Fibroblast of upper back skin (primary cell): ENCODE results near the gene GDPD4.

Experiments used
- DNase-seq: peaks from one replicate; pipeline ENCODE4 v3.0.0-alpha.2; 2013

The GDPD4 gene

DNA sequence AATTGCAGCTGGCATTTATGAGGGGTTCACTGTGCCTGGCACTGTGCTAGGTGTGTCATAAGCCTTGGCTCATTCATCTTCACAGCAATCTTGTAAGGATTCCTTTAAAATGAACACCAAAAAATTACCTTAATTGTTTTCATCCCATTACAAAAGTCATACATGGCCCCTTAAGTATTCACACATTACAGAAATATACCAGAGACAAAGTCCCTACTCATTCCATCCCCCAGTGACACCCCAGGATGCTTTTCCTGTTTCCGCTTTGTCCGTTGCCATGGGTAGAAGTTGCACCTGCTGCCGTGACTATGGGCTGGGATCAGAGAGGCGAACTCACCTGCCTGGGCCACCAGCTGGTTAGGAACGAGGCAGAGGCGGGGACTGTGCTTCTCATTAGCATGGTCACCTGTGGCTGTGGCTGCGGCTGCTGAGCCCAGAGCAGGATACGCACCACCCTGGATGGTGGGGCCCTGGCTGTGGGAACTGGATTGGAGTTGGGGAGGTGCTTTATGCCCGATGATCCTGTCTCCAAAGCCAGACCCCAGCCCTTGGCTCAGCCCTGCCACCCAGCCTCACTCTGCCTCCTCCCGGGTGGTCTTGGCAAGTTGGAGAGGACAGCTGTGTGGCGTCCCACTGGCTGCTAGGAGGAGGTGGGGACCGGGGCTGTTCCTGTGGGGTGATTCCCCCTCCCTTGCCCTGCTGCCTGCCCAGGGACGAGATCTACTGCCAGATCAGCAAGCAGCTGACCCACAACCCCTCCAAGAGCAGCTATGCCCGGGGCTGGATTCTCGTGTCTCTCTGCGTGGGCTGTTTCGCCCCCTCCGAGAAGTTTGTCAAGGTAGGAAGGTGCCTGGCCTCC lies 112.6 kb downstream of the GDPD4 start:
- DNase-seq = no peak

DNA sequence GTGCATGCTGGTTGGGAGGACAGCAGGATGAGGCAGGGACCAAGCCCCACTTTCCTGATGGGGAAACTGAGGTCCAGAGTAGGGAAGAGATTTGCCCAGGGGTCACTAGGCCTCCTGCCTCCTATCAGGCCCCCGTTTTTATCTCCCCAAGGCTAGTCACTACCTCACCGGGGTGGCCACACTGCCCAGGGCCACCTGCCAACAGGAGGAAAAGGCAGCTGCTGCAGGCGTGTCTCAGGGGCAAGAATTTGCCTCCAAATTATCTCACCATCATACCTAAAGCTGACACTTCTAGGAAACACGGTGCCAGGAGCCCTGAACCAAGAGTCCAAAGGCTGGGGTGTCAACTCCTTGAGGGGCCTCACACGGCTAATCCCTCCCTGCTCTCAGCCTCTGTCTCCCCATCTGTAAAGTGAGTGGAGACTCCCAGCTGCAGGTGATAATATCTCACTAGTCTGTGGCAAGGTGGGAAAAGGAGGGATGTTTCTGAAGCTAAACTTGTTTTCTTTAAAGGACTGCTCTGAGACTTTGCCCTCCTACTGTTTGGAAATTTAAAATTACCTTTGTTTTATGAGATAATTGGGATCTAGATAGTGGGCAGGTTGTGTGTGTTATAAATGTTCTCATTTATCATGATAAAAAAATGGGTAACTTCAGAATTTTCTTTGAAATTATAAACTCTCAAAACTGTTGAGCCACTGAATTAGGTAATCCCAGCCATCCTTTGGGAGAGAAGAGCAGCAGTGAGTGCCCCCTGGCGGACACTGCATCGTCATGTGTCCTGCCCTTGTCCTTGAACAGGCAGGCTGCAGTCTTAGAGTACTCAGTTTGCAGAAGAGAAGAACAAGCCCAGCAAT lies 113.5 kb downstream of the GDPD4 start:
- DNase-seq = peak; percentile 68

DNA sequence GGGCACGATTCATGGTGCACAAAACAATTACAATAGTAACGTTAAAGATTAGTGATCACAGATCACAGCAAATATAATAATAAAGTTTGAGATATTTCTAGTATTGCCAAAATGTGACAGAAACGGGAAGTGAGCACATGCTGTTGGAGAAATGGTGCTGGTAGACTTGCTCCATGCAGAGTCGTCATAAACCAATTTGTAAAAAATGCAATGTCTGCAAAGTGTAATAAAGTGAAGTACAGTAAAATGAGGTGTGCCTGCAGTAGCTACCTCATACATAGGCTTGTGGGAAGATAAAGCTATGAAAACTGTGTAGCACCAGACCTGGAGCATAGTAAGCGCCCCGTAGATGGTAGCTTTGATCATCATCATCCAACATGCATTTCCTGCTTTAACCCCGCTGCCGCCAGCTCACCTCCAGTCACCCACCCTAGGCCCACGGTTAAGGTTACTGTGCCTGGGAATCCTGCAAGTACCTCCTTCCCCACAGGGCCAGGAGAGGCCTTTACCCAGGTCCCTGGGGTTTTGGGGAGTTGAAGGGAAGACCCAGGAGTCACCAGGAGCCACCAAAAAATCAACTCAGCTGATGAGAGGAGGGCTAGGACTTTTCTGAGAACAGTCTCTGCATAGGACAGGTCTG lies 114.3 kb downstream of the GDPD4 start:
- DNase-seq = no peak

DNA sequence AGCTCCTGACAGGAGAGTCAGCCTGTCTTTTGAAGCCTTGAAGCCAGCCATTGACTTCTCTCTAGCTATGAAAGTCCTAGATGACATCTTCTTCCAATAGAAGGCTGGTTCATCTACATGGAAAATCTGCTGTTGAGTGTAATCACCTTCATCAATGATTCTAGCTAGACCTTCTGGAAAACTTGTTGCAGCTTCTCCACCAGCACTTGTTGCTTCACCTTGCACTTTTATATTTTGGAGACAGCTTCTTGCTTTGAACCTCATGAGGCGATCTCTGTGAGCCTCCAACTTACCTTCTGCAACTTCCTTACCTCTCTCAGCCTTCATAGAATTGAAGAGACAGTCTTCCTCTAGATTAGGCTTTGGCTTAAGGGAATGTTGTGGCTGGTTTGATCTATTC lies 115.2 kb downstream of the GDPD4 start:
- no peak for DNase-seq

DNA sequence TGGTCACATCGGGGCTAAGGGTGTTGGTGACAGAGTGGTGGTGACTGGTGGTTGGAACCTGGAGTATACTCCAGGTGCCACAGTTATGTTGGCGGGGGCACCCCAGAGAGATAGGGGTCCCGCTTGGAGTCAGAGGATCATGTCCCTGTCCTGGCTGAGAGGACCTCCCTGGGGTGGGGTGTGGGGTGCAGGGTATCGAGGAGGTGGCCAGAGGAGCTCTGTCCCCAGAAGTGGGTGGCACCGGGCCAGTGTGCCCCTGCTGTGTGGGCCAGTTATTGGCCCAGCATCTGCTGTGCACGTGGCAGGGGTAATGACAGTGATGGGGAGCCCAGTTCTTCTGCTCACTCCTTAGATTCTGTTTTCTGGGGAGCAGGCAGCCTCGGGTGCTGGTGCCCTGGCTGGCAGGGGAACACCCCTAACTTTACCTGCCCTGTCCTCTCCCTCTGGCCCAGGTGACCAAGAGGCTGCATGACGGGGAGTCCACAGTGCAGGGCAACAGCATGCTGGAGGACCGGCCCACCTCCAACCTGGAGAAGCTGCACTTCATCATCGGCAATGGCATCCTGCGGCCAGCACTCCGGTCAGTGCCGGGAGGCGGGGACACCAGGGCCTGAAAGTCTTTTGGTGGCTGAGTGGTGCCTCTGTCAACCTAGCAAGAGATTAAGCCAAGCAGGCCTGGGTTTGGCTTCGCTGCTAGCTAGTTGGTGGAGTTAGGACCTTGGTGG lies 117.2 kb downstream of the GDPD4 start:
- no peak for DNase-seq

DNA sequence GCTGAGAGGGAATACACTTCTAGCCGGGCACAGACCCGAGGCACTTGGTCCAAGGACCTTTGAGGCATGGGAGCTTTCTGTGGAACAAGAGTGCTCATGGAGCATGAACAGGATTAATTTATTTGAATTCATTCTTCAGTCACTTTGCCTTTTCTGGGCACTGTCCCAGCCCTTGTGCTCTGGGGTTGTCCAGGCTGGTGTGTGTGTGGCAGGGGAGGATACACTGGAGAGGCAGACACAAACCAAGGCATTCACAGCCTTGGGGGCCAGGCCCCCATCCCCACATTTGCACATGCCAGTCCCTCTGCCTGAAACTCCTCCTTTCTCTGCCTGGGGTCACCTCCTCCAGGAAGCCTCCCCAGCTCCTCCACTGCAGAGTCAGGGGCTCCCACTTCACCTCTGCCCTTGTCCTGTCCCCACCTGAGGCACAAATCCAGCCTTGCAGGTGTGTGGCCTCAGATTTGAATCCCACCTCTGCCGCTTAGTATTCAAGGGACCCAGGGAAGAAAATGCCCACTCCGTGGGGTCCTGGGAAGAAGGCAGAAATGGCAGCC lies 118.0 kb downstream of the GDPD4 start:
- no peak for DNase-seq

DNA sequence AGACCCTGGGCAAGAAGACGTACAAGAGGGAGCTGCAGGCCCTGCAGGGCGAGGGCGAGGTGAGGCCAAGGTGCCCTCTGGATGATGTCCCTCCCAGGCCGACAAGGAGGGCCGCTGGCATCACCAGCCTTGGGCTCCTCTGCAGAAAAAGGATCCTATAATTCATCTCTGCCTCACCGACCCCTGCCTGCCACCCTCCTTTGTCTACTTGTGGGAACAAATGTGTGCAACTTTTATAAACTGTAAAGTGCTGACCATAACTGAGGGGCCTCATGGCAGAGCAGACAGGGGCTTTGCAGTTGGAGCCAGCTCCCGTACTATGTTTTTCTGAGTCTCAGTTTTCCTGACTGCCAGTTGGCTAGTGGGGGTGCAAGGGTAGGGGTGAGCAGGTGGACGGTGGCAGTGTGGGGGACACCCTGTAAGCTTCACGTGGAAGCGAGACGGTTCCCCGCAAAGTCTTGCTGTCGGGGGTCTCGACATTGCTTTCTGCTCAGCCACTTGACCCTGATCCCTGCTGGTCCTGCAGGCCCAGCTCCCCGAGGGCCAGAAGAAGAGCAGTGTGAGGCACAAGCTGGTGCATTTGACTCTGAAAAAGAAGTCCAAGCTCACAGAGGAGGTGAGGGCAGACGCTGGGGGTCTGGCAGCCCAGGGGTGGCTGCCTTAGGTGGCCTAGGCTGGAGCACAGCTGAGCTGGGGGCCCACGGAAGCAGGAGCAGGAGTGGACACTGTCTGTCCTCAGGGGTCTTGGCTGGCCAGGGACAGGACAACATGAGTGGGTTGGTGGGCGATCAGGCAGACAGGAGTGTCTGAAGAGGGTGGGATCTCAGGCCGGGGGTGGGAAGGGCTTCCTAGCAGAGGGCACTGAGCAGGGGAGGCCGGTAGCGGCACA lies 118.7 kb downstream of the GDPD4 start:
- no peak for DNase-seq

DNA sequence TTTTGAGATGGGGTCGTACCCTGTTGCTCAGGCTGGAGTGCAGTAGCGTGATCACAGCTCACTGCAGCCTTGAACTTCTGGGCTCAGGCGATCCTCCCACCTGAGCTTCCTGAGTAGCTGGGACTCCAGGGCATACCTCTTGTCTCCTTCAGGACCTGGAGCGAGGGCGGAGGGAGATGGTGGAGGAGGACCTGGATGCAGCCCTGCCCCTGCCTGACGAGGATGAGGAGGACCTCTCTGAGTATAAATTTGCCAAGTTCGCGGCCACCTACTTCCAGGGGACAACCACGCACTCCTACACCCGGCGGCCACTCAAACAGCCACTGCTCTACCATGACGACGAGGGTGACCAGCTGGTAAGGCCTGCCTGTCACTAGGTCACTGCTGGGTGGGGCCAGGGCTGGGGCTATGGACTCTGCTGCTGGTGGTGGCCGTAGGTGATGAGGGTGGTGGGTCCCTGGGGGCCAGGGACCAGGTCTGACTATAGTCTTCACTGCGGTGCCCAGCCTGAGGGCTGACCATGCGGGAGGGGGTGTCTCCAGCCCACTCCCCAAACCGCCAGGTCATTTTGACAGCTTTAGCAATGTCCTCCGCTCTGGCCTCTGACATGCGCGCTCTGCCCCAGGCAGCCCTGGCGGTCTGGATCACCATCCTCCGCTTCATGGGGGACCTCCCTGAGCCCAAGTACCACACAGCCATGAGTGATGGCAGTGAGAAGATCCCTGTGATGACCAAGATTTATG lies 119.5 kb downstream of the GDPD4 start:
- no peak for DNase-seq

DNA sequence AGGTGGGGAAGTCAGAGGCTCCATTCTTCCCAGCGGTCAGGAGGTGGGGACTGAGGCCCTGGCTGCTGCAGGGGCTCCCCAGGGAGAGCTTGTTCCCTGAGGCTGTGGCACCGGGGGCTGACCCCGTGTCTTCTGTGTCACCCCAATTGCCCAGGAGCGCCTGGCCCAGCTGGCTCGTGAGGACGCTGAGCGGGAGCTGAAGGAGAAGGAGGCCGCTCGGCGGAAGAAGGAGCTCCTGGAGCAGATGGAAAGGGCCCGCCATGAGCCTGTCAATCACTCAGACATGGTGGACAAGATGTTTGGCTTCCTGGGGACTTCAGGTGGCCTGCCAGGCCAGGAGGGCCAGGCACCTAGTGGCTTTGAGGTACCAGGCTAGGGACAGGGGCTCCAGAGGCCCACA lies 120.3 kb downstream of the GDPD4 start:
- no peak for DNase-seq

DNA sequence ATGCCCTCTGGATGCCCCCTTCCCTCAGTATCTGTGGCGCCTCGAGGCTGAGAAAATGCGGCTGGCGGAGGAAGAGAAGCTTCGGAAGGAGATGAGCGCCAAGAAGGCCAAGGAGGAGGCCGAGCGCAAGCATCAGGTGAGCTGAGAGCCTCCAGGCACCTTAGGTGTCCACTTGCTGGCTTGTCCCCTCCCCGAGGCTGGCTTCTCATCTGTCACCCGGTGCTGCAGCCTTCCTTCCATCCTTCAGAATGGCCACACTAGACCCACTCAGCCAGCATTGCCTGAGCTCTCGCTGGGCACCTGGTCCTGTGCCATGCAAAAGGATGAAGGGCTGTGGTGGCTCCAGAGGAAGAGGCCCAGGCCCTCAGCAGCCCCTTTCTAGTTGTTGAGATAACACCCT lies 121.1 kb downstream of the GDPD4 start:
- no peak for DNase-seq

DNA sequence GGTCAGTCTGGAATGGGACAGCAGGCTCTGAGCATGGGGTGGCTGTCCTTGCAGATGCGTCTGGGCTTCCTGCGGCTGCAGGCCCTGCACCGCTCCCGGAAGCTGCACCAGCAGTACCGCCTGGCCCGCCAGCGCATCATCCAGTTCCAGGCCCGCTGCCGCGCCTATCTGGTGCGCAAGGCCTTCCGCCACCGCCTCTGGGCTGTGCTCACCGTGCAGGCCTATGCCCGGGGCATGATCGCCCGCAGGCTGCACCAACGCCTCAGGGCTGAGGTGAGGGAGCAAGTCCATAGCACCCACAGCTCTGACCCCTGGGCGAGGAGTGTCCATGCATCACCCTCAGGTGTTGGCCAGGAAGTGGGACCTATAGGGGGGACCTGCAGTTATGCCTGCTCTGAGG lies 121.8 kb downstream of the GDPD4 start:
- DNase-seq = no peak

DNA sequence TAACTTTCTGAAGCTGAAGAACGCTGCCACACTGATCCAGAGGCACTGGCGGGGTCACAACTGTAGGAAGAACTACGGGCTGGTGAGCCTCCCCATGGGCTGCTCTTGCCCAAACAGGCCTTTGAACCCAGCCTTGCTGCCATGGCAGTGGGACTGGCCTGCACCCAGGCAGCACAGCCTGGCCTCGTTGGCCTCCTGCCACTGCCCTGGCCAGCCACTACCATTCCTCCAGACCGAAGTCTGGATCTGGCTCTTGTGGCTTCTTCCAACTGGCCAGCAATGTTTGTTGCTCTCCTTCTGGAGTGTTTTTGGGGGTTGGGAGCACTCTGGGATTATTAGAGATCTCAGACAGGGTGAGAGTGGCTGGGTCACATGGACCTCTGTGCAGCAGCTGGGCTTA lies 122.4 kb downstream of the GDPD4 start:
- DNase-seq = no peak

DNA sequence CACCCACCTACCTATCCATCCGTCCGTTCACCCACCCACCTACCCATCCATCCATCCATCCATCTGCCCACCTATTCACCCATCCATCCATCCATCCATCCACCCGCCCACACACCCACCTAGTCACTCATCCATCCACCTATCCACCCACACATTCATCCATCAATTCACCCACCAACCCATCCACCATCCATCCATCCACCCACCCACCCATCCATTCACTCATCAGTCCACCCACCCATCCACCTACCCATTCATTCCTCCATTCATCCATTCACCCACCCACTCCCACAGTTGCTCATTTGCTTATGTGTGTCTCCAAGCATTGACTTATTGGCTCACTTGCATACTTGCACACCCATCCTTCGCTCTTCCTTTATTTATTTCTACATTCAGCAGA lies 123.3 kb downstream of the GDPD4 start:
- no peak for DNase-seq

DNA sequence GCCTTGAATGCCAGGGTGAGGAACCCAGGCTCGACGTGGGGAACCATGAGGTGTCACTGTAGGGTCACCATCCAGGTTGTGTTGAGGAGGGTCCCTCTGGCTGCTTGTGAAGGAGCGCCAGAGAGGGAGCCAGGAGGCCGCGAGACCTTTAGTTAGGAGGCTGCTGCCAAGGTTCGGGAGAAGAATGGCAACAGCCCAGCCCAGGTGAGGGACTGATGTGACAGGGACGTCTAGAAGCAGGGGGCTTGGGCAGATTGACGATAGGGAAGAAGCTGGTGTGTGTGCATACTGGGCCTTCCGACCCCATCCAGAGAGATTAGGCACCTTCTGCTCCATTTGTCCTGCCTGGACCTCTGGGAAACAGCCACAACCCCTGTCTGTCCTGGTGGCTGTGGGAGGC lies 124.5 kb downstream of the GDPD4 start:
- no peak for DNase-seq

DNA sequence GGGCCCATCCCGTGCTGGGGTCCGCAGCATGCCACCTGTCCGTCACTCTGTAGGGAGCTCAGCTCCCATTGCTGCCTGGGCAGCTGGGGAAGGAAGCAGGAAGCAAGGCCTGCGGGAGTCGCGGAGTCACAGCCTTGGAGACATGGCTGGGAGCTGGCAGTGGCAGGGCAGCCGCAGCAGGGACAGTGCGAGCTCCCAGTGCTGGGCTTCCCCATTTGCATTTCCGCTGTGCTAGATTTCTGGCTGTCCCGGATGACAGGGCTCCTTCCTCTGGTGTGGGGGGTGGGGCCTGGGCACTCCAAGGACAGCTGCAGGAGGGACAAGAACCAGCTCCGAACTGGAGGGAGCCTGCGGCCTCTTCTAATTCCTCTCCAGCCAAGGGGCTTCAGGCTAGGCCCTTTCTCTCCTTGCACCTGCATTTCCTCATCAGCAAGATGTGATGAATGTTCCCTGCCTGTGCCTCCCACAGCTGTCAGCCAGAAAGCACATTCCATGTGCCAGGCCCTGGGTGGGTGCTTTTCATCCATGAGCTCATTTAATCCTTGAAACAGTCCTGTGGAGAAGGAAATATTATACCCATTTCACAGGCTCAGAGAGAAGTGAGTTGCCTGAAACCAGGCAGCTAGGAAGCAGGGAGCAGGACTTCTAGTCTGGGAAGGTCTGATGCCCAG lies 125.5 kb downstream of the GDPD4 start:
- DNase-seq = no peak

DNA sequence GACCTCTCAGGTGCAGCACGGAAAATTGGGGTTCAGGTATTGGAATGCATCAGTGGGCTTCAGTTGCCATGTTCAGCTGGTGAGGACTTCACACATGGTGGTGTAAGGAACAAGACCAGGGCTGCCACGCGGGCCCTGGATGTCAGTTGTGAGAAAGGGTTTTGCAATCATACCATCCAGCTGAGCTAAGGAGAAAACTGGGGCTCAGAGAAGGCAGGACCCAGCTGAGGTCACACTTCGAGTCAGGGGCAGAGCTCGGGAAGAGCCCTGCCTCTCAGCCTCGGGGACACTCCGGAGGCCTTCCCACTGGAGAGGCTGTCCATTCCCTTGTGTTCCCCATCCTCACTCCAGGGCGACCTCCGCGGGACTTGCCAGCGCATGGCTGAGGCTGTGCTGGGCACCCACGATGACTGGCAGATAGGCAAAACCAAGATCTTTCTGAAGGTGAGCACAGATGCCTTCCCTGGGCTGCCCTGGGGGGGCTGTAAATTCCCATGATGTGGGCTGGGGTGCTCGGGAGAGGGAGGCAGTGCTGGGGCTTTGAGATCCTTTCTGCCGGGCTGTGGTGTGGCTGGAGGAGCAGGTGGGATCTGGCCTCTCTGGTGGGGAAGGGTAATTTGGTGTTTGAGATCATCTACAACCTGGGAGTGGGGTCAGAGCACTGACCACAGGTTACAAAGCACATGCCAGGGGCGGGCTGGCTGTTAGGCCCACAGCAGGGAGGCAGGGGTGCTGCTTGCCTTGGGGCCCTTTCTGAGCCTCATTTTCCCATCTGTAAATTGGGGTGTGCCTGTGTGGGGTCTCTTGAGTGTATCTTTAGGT lies 126.3 kb downstream of the GDPD4 start:
- no peak for DNase-seq

DNA sequence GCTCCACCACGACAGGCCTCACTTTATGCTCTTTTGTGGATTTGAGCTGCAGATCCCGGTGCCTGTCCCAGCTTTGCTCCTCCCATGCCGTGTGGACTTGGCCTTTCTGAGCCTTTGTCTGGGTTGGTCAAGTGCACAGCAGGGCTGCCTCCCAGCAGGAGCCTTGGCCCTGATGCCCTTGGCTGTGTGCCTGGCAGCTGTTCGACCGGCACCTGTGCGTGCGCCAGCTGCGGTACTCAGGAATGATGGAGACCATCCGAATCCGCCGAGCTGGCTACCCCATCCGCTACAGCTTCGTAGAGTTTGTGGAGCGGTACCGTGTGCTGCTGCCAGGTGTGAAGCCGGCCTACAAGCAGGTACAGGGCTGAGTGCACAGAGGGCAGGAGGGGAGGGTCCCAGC lies 126.9 kb downstream of the GDPD4 start:
- no peak for DNase-seq

DNA sequence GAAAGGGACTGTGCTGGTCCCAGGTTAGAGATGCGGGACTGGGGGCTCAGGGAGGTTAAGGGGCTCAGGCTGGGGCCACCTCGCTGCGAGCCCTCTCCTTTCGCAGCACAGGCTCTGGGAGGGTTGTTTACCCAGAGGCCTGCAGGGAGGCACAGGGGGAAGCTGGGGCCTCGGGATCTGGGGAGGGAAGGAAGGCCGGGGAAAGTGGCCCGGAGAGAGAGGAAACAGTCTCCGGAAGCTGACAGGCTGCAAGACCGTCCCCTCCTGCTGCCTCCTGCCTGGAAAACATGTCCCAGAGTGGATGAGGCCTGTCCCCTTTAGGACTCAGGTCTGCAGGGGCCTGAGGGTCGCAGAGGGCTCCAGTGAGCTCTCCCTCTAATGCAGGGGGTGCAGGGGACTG lies 128.0 kb downstream of the GDPD4 start:
- DNase-seq = no peak

DNA sequence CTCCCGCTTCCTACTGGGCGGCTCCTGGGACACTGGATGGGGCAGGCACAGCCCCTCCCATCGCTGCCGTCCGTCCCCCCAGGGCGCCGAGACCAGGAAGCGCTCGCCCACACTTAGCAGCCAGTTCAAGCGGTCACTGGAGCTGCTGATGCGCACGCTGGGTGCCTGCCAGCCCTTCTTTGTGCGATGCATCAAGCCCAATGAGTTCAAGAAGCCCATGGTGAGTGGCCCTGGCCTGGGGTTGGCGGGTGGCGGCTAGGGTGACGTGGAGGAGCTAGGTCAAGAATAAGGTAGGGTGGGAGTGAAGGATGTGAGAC lies 128.9 kb downstream of the GDPD4 start:
- peak; percentile 2 for DNase-seq
